H1 (cell line): ENCODE results near the gene PLCB1. TPM values are rescaled to one million over a fixed set of nuclear protein-coding genes. Genes with fewer than 3 reads are reported as not detected.

ENCODE experiments used
- CTCF ChIA-PET: fragments of 300-600 bp; sonication (Branson Sonifier 250); formaldehyde crosslinking; loops from one replicate; lab custom pipeline; 2021; ENCODE audit not compliant: partially characterized antibody; lab: Charles Lee
- POLR2A ChIA-PET: fragments of 300-600 bp; sonication (Branson Sonifier 250); formaldehyde crosslinking; loops from one replicate; lab custom pipeline; 2021; ENCODE audit warnings: inconsistent platforms; ENCODE audit not compliant: partially characterized antibody; lab: Charles Lee
- DNase-seq, 2 experiments: peaks; one replicate each; pipeline versions ENCODE4 v3.0.0 to v3.0.0-alpha.2; 2010 to 2022; ENCODE audit warnings: low spot score in 2 of 2, low read depth in 1 of 2, mixed read lengths in 1 of 2
- FAIRE-seq: peaks from 2 replicates; lab custom pipeline; 2011; peaks lifted over from hg19 to GRCh38; lab: Jason Lieb, UNC
- H2AFZ ChIP-seq: 2 replicates; pipeline ENCODE4 v1.8.1; 2012; ENCODE audit warnings: low read length, inconsistent platforms
- H2AK5ac ChIP-seq: 2 replicates; pipeline ENCODE4 v1.6.1; 2013; ENCODE audit warnings: low read depth, low read length
- H2BK120ac ChIP-seq: replicated peaks from 2 replicates; pipeline ENCODE3; 2013; ENCODE audit warnings: low read depth, low read length, inconsistent platforms
- H2BK12ac ChIP-seq: 2 replicates; pipeline ENCODE4 v1.6.1; 2013; ENCODE audit warnings: low read depth, low read length
- H2BK15ac ChIP-seq: 2 replicates; pipeline ENCODE4 v1.6.1; 2013; ENCODE audit warnings: low read length
- H2BK20ac ChIP-seq: 2 replicates; pipeline ENCODE4 v1.6.1; 2013; ENCODE audit warnings: low read length
- H2BK5ac ChIP-seq: 2 replicates; pipeline ENCODE4 v1.6.1; 2013; ENCODE audit warnings: low read depth, low read length
- H3K14ac ChIP-seq: 2 replicates; pipeline ENCODE4 v1.6.1; 2013; ENCODE audit warnings: inconsistent platforms; ENCODE audit not compliant: insufficient read length
- H3K18ac ChIP-seq: 2 replicates; pipeline ENCODE4 v1.6.1; 2013; ENCODE audit warnings: low read length; ENCODE audit errors: extremely low read depth
- H3K23ac ChIP-seq: 2 replicates; pipeline ENCODE4 v1.6.1; 2013; ENCODE audit warnings: inconsistent platforms; ENCODE audit not compliant: insufficient read length
- H3K23me2 ChIP-seq: 2 replicates; pipeline ENCODE4 v1.6.1; 2013; ENCODE audit warnings: low read depth, low read length
- H3K27ac ChIP-seq: 2 replicates; pipeline ENCODE4 v1.6.1; 2011; ENCODE audit warnings: low read depth, low read length, inconsistent platforms
- H3K27me3 ChIP-seq, 4 experiments: replicated peaks in 1 of 4; 1 replicate in 1 of 4; 2 replicates in 3 of 4; pipeline versions ENCODE4 v1.6.1 to v1.8.1; 2011 to 2013; ENCODE audit warnings: low read length in 3 of 4, mild to moderate bottlenecking in 3 of 4, inconsistent platforms in 2 of 4, mixed read lengths in 2 of 4, moderate library complexity in 1 of 4; ENCODE audit not compliant: control insufficient read depth in 3 of 4, insufficient read depth in 3 of 4; ENCODE audit errors: extremely low read depth in 1 of 4
- H3K36me3 ChIP-seq, 4 experiments: 2 replicates each; pipeline versions ENCODE4 v1.6.1 to v1.8.1; 2011 to 2013; ENCODE audit warnings: mild to moderate bottlenecking in 4 of 4, low read length in 3 of 4, moderate library complexity in 2 of 4, control low read depth in 1 of 4, inconsistent platforms in 1 of 4; ENCODE audit not compliant: insufficient read depth in 4 of 4, control insufficient read depth in 2 of 4
- H3K4ac ChIP-seq: replicated peaks from 2 replicates; pipeline ENCODE3; 2013; ENCODE audit warnings: low read length, low read depth, mixed read lengths, inconsistent platforms; ENCODE audit not compliant: insufficient read length
- H3K4me1 ChIP-seq, 4 experiments: replicated peaks in 1 of 4; 1 replicate in 1 of 4; 2 replicates in 3 of 4; pipeline versions ENCODE4 v1.6.1 to v1.8.1; 2011 to 2013; ENCODE audit warnings: low read length in 3 of 4, inconsistent platforms in 2 of 4, mixed read lengths in 1 of 4; ENCODE audit not compliant: insufficient read depth in 4 of 4, control insufficient read depth in 3 of 4
- H3K4me2 ChIP-seq, 2 experiments: 2 replicates each; pipeline versions ENCODE4 v1.6.1 to v1.8.1; 2011 to 2013; ENCODE audit warnings: low read depth in 2 of 2, low read length in 2 of 2, control low read depth in 1 of 2, inconsistent platforms in 1 of 2, mild to moderate bottlenecking in 1 of 2; ENCODE audit not compliant: insufficient read depth in 1 of 2
- H3K4me3 ChIP-seq, 4 experiments: fragments of 200-600, 300-600 bp in 1 of 4; sonication (generic), shearing (Covaris generic), sonication (Bioruptor Twin) in 1 of 4; 2 replicates each; pipeline versions ENCODE4 v1.5.1 to v1.8.1; 2011 to 2016; ENCODE audit warnings: low read length in 4 of 4, low read depth in 3 of 4, control low read depth in 2 of 4, inconsistent platforms in 2 of 4, mild to moderate bottlenecking in 2 of 4, mixed read lengths in 1 of 4, moderate library complexity in 1 of 4; ENCODE audit not compliant: insufficient read depth in 2 of 4; ENCODE audit errors: extremely low read depth in 1 of 4
- H3K56ac ChIP-seq: replicated peaks from 2 replicates; pipeline ENCODE3; 2013; ENCODE audit warnings: low read depth, mild to moderate bottlenecking, mixed read lengths, low read length, inconsistent platforms; ENCODE audit not compliant: insufficient read length
- H3K79me1 ChIP-seq: 2 replicates; pipeline ENCODE4 v1.6.1; 2013; ENCODE audit warnings: low read depth, low read length, control low read depth
- H3K79me2 ChIP-seq, 2 experiments: 2 replicates each; pipeline versions ENCODE4 v1.6.1 to v1.8.1; 2012 to 2013; ENCODE audit warnings: low read length in 2 of 2, mild to moderate bottlenecking in 2 of 2, inconsistent platforms in 1 of 2; ENCODE audit not compliant: insufficient read depth in 2 of 2, control insufficient read depth in 1 of 2
- H3K9ac ChIP-seq, 4 experiments: replicated peaks in 1 of 4; 1 replicate in 1 of 4; 2 replicates in 3 of 4; pipeline versions ENCODE4 v1.6.1 to v1.8.1; 2011 to 2013; ENCODE audit warnings: low read depth in 3 of 4, low read length in 3 of 4, control low read depth in 2 of 4, mild to moderate bottlenecking in 2 of 4, moderate library complexity in 2 of 4, inconsistent platforms in 1 of 4; ENCODE audit errors: extremely low read depth in 1 of 4
- H3K9me3 ChIP-seq, 2 experiments: 2 replicates each; pipeline versions ENCODE4 v1.6.1 to v1.8.1; 2012 to 2013; ENCODE audit warnings: mild to moderate bottlenecking in 2 of 2, moderate library complexity in 2 of 2, control low read depth in 1 of 2, inconsistent platforms in 1 of 2, low read depth in 1 of 2, low read length in 1 of 2, mixed read lengths in 1 of 2; ENCODE audit not compliant: insufficient read depth in 2 of 2
- H4K20me1 ChIP-seq, 2 experiments: replicated peaks in 1 of 2; 2 replicates each; pipeline versions ENCODE3 to v1.8.1; 2011 to 2013; ENCODE audit warnings: inconsistent platforms in 2 of 2, low read length in 2 of 2, mild to moderate bottlenecking in 1 of 2; ENCODE audit not compliant: insufficient read depth in 2 of 2, control insufficient read depth in 1 of 2
- H4K5ac ChIP-seq: 2 replicates; pipeline ENCODE4 v1.6.1; 2013; ENCODE audit warnings: low read length, low read depth, mixed read lengths, inconsistent platforms; ENCODE audit not compliant: insufficient read length
- H4K8ac ChIP-seq: 2 replicates; pipeline ENCODE4 v1.8.0; 2013; ENCODE audit warnings: mild to moderate bottlenecking, moderate library complexity, low read length, inconsistent platforms; ENCODE audit not compliant: insufficient read depth; ENCODE audit errors: extremely low read depth
- H4K91ac ChIP-seq: replicated peaks from 2 replicates; pipeline ENCODE3; 2013; ENCODE audit warnings: low read length, mixed read lengths, inconsistent platforms; ENCODE audit not compliant: insufficient read length
- MAX ChIP-seq: IDR thresholded peaks from 2 replicates; pipeline ENCODE4 v1.6.1; 2012; ENCODE audit warnings: inconsistent platforms
- PHF8 ChIP-seq: fragments of 200-600 bp; sonication (generic); conservative IDR thresholded peaks from 2 replicates; pipeline ENCODE4 v1.7.1; 2012; ENCODE audit warnings: low read depth, mild to moderate bottlenecking, inconsistent platforms, low read length, moderate library complexity
- SIRT6 ChIP-seq: IDR thresholded peaks from one replicate; pipeline ENCODE4 v1.7.1; 2012; ENCODE audit warnings: low read length, inconsistent platforms
- WGBS, 2 experiments: shearing (Covaris generic) in 1 of 2; methylation state at CpG; one replicate each; pipeline versions ENCODE4 v1.1.6 to v1.1.7; 2013 to 2015; ENCODE audit warnings: low lambda C conversion rate in 2 of 2, mixed read lengths in 2 of 2, inconsistent platforms in 1 of 2, low coverage in 1 of 2, missing lambda C conversion rate in 1 of 2; ENCODE audit not compliant: insufficient replicate concordance in 2 of 2, insufficient coverage in 1 of 2, insufficient read length in 1 of 2; ENCODE audit errors: extremely low coverage in 1 of 2, missing lambda C conversion rate in 1 of 2; 5-methylcytosine and 5-hydroxymethylcytosine counted together
- polyA plus RNA-seq, 7 experiments: library from polyadenylated mRNA; depleted of rRNA in 3 of 7; stranded (reverse) in 5 of 7; unstranded in 2 of 7; fragments of >200 nt in 5 of 7; fragments of 200-250 nt in 2 of 7; gene quantifications; 1 replicate in 5 of 7; 2 replicates in 1 of 7; 4 replicates in 1 of 7; pipeline versions ENCODE4 v1.2.1 to v1.2.3, GENCODE V29; 2011 to 2013; ENCODE audit warnings: missing spikeins in 2 of 7, mixed read lengths in 2 of 7
- total RNA-seq: library from RNA; stranded (reverse); fragmentation: NEBNext Ultra II Directional; extraction: Animal tissue kit (Norgen Biotek cat#: 25700); gene quantifications from 2 replicates; pipeline ENCODE4 v1.2.1, GENCODE V29; 2021

Gene PLCB1
- total and polyA plus RNA-seq, 2 of the 8 experiments (the other 6 are each of a cell fraction or from before 2014, with no cell fraction given): 2.6 to 9.1 TPM

- POLR2A ChIA-PET: interaction anchor here (1.2 kb wide), 2 partner anchors 14 to 251 kb away, joined by 3 read pairs; no protein-coding TSS in a partner anchor
- Histone ChIP-seq H2BK12ac (no peak overlapping the region), H4K20me1 (no peaks in the 10 kb centered on the region), H2AK5ac (no peak overlapping the region), H3K4me2 (peak overlapping the region in 1 of 2 experiments; percentile 10; a peak in 1 of 4 replicates), H3K4ac (no peak overlapping the region), H3K23me2 (no peaks in the 10 kb centered on the region), H4K8ac (no peak overlapping the region), H3K9ac (no peak overlapping the region), H3K36me3 (no peaks in the 10 kb centered on the region), H2AFZ (peak overlapping the region; percentile 86), H3K56ac (no peak overlapping the region), H3K9me3 (no peaks in the 10 kb centered on the region; a peak in 2 of 4 replicates), H2BK15ac (no peak overlapping the region), H3K27me3 (no peaks in the 10 kb centered on the region; a peak in 1 of 7 replicates), H3K79me1 (no peaks in the 10 kb centered on the region), H3K18ac (no peak overlapping the region), H2BK20ac (0 out of 2 replicates have a peak overlapping the region, but pooled peaks have one; percentile 15), H3K79me2 (no peaks in the 10 kb centered on the region), H2BK5ac (no peak overlapping the region), H3K4me1 (peaks cover 0 to 6% (median 0%) of the 10 kb centered on the region in 4 experiments; a peak in 2 of 7 replicates), H3K27ac (no peak overlapping the region), H4K5ac (no peak overlapping the region), H4K91ac (no peak overlapping the region), H2BK120ac (peak overlapping the region; percentile 30), H3K4me3 (no peak overlapping the region), H3K14ac (no peak overlapping the region), H3K23ac (no peak overlapping the region)
- 64% methylated on average over 8 of the region's 8 CpGs; no CpG with 5 or more reads in 1 of the 2 experiments for WGBS, 2 experiments
- TF ChIP-seq MAX (peak; percentile 28; the same call in 1 of the 2 replicates), SIRT6 (no peak), PHF8 (no peak)
- DNase-seq (no peak), FAIRE-seq (peak; percentile 24)
- CTCF ChIA-PET: interaction anchor here (0.8 to 1.6 kb wide), 3 partner anchors 9 to 48 kb away, joined by 3 to 6 read pairs (median 4); no protein-coding TSS in a partner anchor
Observed at GRCh38 chr20:8901237-8902025, 769.4 kb downstream of the PLCB1 start.
